GM19467 (cell line): ENCODE measurements around the gene TTC21B.

Experiments used
- ATAC-seq: cut with Tn5 transposase; IDR thresholded peaks from one replicate; pipeline ENCODE4 v1.9.1; 2021; ENCODE audit warnings: mild to moderate bottlenecking, moderate library complexity; ENCODE audit not compliant: unreplicated experiment

TTC21B gene

GRCh38 chr2:165839610-165840009 is 114.0 kb downstream of the TTC21B start:
- ATAC-seq = no peak

GRCh38 chr2:165837122-165837521 is 116.5 kb downstream of the TTC21B start:
- ATAC-seq = no peak

GRCh38 chr2:165835363-165835762 is 118.2 kb downstream of the TTC21B start:
- ATAC-seq = no peak

- ATAC-seq = no peak
These were observed 120.4 kb downstream of the TTC21B start for GRCh38 chr2:165833156-165833555.

GRCh38 chr2:165827921-165828276 is 125.7 kb downstream of the TTC21B start:
- ATAC-seq = no peak

GRCh38 chr2:165827016-165827920 is 126.3 kb downstream of the TTC21B start:
- peak; percentile 84 for ATAC-seq

- no peak for ATAC-seq
These were observed 128.5 kb downstream of the TTC21B start for GRCh38 chr2:165825041-165825440.
